Prostate gland (tissue), 2 donors: Measurements from ENCODE around the gene PATL1.

Experiments used
- CTCF ChIP-seq, 4 experiments: fragments of 200-600 bp in 2 of 4; fragments of 450-650 bp in 2 of 4; sonication (generic) in 2 of 4; IDR thresholded peaks; 1 replicate in 3 of 4; 2 replicates in 1 of 4; pipeline ENCODE4 v1.5.1; 2016 to 2019; ENCODE audit warnings: antibody characterized with exemption in 4 of 4, mild to moderate bottlenecking in 2 of 4, moderate library complexity in 2 of 4
- POLR2A ChIP-seq: fragments of 450-650 bp; IDR thresholded peaks from one replicate; pipeline ENCODE4 v1.6.1; 2016; ENCODE audit warnings: antibody characterized with exemption, mild to moderate bottlenecking

GRCh38 chr11:59676205-59676604 is 7.4 kb upstream of the PATL1 start:
- TF ChIP-seq POLR2A: no peak
- TF ChIP-seq CTCF (IDR thresholded peaks at IDR 0.05): no peak
